ENCODE results near the gene AKT2.

DNA sequence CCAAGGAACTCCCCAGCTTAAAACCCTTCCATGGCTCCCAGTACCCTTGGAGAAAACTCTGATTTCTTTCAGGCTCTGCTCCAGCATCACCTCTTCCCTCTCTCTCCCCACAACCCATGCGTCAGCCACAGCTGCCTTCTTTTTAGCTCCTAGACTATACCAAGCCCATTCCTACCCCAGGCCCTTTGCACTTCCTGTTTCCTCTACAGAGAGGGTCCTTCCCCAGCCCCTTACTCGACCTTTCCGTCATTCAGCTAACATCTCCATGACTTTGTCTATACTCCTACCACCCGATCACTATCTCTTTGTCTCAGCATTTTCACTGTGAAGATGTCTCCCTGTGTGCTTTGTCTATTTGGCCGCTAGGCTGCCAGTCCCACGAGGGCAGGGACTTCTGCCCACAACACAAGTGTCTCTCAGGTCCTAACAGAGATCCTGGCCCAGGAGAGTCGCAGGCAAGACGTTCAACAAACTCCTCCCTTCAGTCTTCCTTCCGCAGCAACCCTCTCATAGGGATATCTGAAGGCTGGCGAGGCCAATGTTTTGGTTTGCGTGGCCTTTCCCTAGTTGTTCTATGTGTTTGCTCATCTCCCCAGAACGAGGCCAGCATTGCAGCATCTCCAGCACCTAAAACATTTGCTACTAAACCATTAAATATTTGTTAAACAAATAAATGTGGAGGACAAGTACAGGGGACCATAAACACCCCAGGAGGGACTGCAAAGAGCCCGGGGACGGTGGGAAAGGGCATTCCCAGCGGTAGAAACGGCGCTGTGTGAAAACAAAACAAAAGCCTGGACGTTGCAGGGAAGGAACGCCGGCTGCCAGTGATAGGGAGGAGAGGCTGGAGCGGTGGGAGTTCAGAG lies 59.5 kb downstream of the AKT2 start:
- TF ChIP-seq, protein P1, sequence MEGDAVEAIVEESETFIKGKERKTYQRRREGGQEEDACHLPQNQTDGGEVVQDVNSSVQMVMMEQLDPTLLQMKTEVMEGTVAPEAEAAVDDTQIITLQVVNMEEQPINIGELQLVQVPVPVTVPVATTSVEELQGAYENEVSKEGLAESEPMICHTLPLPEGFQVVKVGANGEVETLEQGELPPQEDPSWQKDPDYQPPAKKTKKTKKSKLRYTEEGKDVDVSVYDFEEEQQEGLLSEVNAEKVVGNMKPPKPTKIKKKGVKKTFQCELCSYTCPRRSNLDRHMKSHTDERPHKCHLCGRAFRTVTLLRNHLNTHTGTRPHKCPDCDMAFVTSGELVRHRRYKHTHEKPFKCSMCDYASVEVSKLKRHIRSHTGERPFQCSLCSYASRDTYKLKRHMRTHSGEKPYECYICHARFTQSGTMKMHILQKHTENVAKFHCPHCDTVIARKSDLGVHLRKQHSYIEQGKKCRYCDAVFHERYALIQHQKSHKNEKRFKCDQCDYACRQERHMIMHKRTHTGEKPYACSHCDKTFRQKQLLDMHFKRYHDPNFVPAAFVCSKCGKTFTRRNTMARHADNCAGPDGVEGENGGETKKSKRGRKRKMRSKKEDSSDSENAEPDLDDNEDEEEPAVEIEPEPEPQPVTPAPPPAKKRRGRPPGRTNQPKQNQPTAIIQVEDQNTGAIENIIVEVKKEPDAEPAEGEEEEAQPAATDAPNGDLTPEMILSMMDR (conservative IDR thresholded peaks at IDR 0.05), result no peak; the same call in 1 of the 2 replicates
- TF ChIP-seq ZFX (IDR thresholded peaks at IDR 0.05), result no peak

All from C4-2B (cell line).